Measurements from ENCODE around the gene ATP2B2. TPM values are rescaled to one million over a fixed set of nuclear protein-coding genes. Genes with fewer than 3 reads are reported as not detected.

ATP2B2 gene
- total and polyA plus RNA-seq, 10 of the 15 experiments (the other 5 are each of a cell fraction or from before 2014, with no cell fraction given): 0.04 TPM; not detected in 9

- Histone ChIP-seq H3K27ac (ENCODE audit: control insufficient read depth, insufficient read depth) (no peak overlapping the region), H3K9me3 (replicated peaks; ENCODE audit: control insufficient read depth, insufficient read depth, low read length) (no peaks in the 10 kb centered on the region; the same call in 1 of the 3 replicates), H3K27me3 (replicated peaks in 1 of 2; ENCODE audit: control insufficient read depth in 2 of 2, insufficient read depth in 2 of 2, low read length in 1 of 2) (no peaks in the 10 kb centered on the region), H2AFZ (ENCODE audit: control insufficient read depth, low read depth, low read length) (no peak overlapping the region), H3K36me3 (ENCODE audit: control insufficient read depth in 2 of 2, insufficient read depth in 2 of 2, low read length in 1 of 2) (no peaks in the 10 kb centered on the region), H3K4me3 (no peak overlapping the region), H4K20me1 (ENCODE audit: control insufficient read depth, insufficient read depth) (no peaks in the 10 kb centered on the region), H3K4me1 (ENCODE audit: control insufficient read depth, insufficient read depth, low read length) (no peaks in the 10 kb centered on the region), H3K9ac (ENCODE audit: control insufficient read depth, insufficient read depth, low read length) (no peak overlapping the region), H3K79me2 (ENCODE audit: control insufficient read depth, insufficient read depth, low read length) (no peaks in the 10 kb centered on the region), H3K4me2 (ENCODE audit: control insufficient read depth, insufficient read depth) (no peak overlapping the region)
- in situ Hi-C loops (cut with MboI): no loop called here
- POLR2A ChIA-PET: no interaction called here
- RAD21 ChIA-PET (ENCODE audit: unreplicated experiment): no interaction called here
- CTCF ChIA-PET: interaction anchor here (0.6 to 0.8 kb wide), 2 partner anchors 24 to 290 kb away, joined by 3 to 4 read pairs; no protein-coding TSS in a partner anchor
- intact Hi-C loops (cut with micrococcal nuclease; ENCODE audit: unreplicated experiment): no loop called here
- BruUV-seq (replicated peaks): no TSS peak
- no peak for FAIRE-seq
- SMC1A ChIA-PET (ENCODE audit: uncharacterized antibody, unreplicated experiment): interaction anchor here (1.0 kb wide), 1 partner anchor 29 kb away, joined by 3 read pairs; no protein-coding TSS in a partner anchor
- WGBS (ENCODE audit: insufficient coverage, insufficient replicate concordance, low lambda C conversion rate, missing lambda C conversion rate): 27% methylated on average over 6 of the region's 6 CpGs
- no peak for ATAC-seq
- no peak for DNase-seq (ENCODE audit: low read depth, low spot score)
- TF ChIP-seq FOXK2 (IDR thresholded peaks at IDR 0.05) (no peak), PKNOX1 (IDR thresholded peaks at IDR 0.05) (peak; percentile 22; the same call in 1 of the 2 replicates)
Observed at GRCh38 chr3:10547841-10548783, 42.7 kb upstream of the ATP2B2 start.

- POLR2A ChIA-PET: no interaction called here
- Histone ChIP-seq H4K20me1 (ENCODE audit: control insufficient read depth, insufficient read depth) (no peaks in the 10 kb centered on the region), H3K79me2 (ENCODE audit: control insufficient read depth, insufficient read depth, low read length) (no peaks in the 10 kb centered on the region), H3K9me3 (replicated peaks; ENCODE audit: control insufficient read depth, insufficient read depth, low read length) (no peaks in the 10 kb centered on the region; the same call in 1 of the 3 replicates), H3K4me1 (ENCODE audit: control insufficient read depth, insufficient read depth, low read length) (no peaks in the 10 kb centered on the region), H3K4me3 (no peak overlapping the region), H3K9ac (ENCODE audit: control insufficient read depth, insufficient read depth, low read length) (no peak overlapping the region), H3K27ac (ENCODE audit: control insufficient read depth, insufficient read depth) (no peak overlapping the region), H3K36me3 (ENCODE audit: control insufficient read depth in 2 of 2, insufficient read depth in 2 of 2, low read length in 1 of 2) (no peaks in the 10 kb centered on the region), H3K4me2 (ENCODE audit: control insufficient read depth, insufficient read depth) (no peak overlapping the region), H3K27me3 (replicated peaks in 1 of 2; ENCODE audit: control insufficient read depth in 2 of 2, insufficient read depth in 2 of 2, low read length in 1 of 2) (no peaks in the 10 kb centered on the region), H2AFZ (ENCODE audit: control insufficient read depth, low read depth, low read length) (no peak overlapping the region)
- RAD21 ChIA-PET (ENCODE audit: unreplicated experiment): no interaction called here
- ATAC-seq (no peak), DNase-seq (ENCODE audit: low read depth, low spot score) (no peak), FAIRE-seq (no peak)
- WGBS (ENCODE audit: insufficient coverage, insufficient replicate concordance, low lambda C conversion rate, missing lambda C conversion rate): 77% methylated on average over 7 of the region's 7 CpGs
- intact Hi-C loops (cut with micrococcal nuclease; ENCODE audit: unreplicated experiment) (no loop called here), in situ Hi-C loops (cut with MboI) (no loop called here)
- BruUV-seq (replicated peaks): no TSS peak
- SMC1A ChIA-PET (ENCODE audit: uncharacterized antibody, unreplicated experiment): interaction anchor here (1.0 kb wide), 1 partner anchor 30 kb away, joined by 3 read pairs; no protein-coding TSS in a partner anchor
- CTCF ChIA-PET: interaction anchor here (0.8 kb wide), 1 partner anchor 289 kb away, joined by 4 read pairs; no protein-coding TSS in a partner anchor
- no peak for TF ChIP-seq FOS (IDR thresholded peaks at IDR 0.05; ENCODE audit: borderline replicate concordance, extremely low read depth, insufficient read length)
- no peak for TF ChIP-seq PRDM15 (CRISPR knock-in tag; IDR thresholded peaks at IDR 0.05)
- TF ChIP-seq EP300 (IDR thresholded peaks at IDR 0.05; ENCODE audit: borderline replicate concordance in 1 of 2, control insufficient read depth in 1 of 2, low read depth in 2 of 2, low read length in 2 of 2): no peak
- no peak for TF ChIP-seq ZBED1 (IDR thresholded peaks at IDR 0.05; ENCODE audit: borderline replicate concordance)
- no peak for TF ChIP-seq MTA2 (IDR thresholded peaks at IDR 0.05; ENCODE audit: low read depth)
- TF ChIP-seq CBX5 (IDR thresholded peaks at IDR 0.05; ENCODE audit: low read depth): no peak
- TF ChIP-seq NFYA (IDR thresholded peaks at IDR 0.05; ENCODE audit: borderline replicate concordance, low read depth, low read length): no peak
- no peak for TF ChIP-seq MXI1 (IDR thresholded peaks at IDR 0.05; ENCODE audit: low read depth, low read length)
- no peak for TF ChIP-seq POLR2A (IDR thresholded peaks at IDR 0.05; ENCODE audit: low read depth, low read length)
Observed at GRCh38 chr3:10547413-10547812, 42.0 kb upstream of the ATP2B2 start.
